ENCODE results near the gene MAPK4.
"Not testable (repeated sequence)": the region's sequence is repeated elsewhere in the genome, so short reads cannot be mapped to it uniquely, and the experiment has no call there.

The MAPK4 gene

DNA sequence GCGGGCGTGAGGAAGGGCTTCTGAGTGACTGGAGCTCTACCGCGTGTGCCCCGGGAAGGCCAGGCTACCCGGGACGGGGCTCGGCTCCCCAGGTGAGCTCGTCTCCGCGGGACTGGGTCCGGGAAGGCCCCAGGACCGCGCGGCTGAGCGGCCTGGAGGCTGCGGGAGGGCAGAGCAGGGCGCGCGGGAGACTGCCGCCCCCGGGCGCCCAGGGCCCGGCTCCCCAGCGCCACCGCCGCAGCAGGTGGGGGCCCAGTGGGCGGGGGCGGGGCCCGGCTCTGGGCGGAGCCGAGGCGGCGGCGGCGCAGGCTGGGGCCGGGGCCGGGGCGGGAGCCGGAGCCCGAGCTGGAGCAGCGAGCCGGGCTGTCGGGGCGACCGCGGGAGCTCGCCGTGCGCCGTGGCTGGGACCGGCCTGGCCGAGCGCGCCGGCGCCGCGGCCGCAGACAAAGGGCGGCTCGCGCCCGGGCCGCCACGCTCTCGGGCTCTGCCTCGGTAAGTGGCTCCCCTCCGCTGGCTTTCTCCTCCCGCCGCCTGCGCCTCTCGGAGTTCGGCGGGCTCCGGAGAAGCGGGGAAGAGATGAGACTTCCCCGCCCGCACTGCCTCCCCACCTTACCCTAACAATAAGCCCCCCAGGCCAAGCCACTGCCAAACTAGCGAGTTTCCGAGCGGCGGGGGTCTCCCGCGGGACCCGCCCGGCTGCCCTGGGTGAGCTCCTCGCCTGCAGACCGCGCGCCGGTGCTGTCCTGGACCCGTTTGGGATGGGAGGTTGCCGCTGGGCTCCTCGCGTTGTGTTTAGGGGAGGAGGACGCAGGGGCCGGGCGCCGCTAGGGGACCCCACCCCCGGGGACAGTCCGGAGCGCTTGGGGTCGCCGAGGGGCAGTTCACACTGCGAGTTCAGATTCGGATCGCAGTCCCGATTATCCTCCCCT is at the start of gene MAPK4:
MAPK4 (plus strand) TSS at position 336 of the 929 bp plus-strand sequence. CDS start 103,872 bp downstream, outside the sequence.
- peak in 6 of 14 donors; percentile 13 to 66 (median 40) for DNase-seq

- DNase-seq, result not testable (repeated sequence)
Measured at GRCh38 chr18:50517277-50517676, 42.6 kb upstream of the MAPK4 start.

GRCh38 chr18:50518787-50519546 is 40.9 kb upstream of the MAPK4 start:
- no peak for DNase-seq

DNA sequence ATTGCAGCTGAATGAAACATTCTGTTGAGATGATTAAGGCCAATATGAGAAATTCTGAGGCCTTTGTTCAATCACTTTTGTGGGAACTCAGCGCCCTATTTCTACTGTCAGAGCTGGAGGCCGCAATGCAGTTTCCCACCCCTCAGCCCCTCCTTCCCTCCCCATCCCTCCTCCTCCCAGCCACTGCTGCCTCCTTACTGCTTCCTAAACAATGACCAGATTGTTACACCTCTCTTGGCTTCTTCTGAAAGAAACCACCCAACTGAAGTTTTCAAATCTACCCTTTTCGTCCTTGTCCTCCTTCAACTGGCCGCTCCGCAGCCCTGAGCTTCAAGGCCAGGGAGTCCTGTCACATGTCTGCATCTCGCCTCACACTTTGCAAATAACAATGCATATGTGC is 36.7 kb upstream of the MAPK4 start:
- peak in 1 of 14 donors; percentile 37 for DNase-seq

DNA sequence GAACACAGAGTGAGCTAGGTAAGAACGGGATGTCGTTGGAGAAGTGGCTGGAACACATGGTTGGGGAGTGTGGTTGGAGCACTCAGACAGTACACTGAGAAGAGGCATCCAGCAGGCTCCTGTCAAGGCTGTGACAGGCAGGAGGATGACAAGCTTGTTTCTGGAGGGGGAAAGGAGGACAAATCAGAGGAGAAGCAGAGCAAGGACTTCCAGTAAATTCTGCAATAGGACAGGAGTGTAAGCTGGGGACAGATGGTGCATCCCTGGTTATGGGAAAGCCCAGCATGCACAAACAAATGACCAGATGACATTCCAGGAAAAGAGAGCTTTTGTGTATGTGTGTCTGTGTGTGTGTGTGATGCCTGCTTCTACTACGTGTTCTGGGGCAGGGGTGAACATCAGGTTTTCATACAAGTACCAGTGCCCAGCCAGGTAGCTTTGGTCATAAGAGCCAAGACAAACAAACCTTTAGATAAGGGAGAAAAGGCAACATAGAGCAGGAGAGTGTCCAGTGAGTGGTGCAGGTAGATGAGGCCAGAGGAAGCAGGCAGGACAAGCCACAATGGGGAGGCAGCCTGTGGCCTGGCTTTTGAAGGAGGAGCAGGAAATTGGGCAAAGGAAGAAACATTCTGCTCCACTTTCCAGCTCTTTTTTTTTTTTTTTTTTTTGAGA is 32.1 kb upstream of the MAPK4 start:
- DNase-seq, result peak in 1 of 14 donors; percentile 83

DNA sequence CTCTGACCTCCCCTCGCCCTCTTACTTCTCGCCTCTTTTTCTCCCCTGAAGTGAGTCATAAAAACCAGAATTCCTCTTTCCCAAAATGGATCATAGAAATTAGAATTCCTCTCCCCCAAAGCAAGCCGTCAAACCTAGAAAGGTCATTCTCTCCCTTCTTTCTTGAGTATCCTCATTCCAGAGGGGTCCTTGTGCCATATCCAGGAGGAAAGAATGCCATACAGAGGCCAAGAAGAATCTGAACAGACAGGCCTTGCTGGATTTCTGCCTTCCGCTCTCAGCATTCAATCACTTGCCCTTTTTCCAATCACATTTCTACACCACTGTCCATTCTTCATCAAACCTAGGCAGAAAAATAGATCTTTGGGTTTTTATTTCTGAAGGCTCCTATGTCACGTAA is 31.1 kb upstream of the MAPK4 start:
- DNase-seq, result no peak

DNA sequence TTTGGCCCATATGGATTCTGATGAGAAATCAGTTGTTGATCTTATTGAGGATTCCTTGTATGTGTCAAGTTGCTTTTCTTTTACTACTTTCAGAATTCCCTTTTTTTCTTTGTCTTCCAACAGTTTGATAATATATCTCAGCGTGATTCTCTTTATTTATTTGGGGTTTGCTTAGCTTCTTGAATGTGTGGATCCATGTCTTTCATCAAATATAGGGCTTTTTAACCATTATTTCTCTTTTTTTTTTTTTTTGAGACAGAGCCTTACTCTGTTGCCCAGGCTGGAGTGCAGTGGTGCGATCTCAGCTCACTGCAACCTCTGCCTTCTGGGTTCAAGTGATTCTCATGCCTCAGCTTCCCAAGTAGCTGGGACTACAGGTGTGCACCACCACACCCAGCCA is 26.1 kb upstream of the MAPK4 start:
- not testable (repeated sequence) for DNase-seq

DNA sequence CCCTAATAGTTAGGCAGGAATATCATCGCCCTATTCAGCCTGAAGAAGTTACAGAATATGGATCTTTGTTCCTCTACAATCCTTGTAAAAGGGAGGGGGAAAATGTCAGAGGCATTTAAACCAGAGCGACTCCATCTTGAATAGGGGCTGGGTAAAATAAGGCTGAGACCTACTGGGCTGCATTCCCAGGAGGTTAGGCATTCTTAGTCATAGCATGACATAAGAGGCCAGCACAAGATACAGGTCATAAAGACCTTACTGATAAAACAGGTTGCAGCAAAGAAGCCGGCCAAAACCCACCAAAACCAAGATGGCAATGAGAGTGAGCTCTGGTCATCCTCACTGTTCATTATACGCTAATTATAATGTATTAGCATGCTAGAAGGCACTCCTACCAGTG is 15.4 kb upstream of the MAPK4 start:
- DNase-seq, result not testable (repeated sequence)

- no peak for DNase-seq
Measured at GRCh38 chr18:50545936-50546335, 14.0 kb upstream of the MAPK4 start.

- no peak for DNase-seq
Measured at GRCh38 chr18:50548160-50548559, 11.7 kb upstream of the MAPK4 start.

DNA sequence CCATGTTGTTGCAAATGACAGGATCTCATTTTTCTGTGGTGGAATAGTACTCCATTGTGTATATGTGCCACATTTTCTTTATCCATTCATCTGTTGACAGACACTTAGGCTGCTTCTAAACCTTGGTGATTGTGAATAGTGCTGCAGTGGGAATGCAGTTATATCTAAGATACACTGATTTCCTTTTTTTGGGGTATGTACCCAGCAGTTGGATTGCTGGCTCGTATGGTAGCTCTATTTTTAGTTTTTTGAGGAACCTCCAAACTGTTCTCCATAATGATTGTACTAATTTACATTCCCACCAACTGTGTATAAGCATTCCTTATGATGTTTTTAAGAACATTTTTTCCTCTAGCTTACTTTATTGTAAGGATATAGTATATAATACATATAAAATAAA is 8.2 kb upstream of the MAPK4 start:
- not testable (repeated sequence) for DNase-seq

DNA sequence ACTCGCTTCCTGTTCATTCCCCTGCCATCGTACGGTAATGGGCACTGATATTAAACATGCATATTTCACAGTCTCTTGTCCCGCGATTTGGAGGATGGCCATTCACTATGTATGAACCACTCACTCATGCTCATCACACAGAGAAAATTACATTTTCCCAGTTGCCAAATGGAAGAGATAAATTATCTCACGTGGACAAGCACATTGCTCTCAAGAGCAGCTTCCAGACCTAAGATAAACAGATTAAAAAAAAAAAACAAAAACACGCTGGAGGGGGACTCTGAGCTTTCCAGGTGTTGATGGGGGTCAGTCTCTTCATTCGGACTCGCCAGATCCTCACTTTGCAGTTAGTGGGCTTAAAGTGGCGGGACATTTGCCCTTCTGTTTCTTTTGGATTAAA is 1.7 kb upstream of the MAPK4 start:
- no peak for DNase-seq

DNA sequence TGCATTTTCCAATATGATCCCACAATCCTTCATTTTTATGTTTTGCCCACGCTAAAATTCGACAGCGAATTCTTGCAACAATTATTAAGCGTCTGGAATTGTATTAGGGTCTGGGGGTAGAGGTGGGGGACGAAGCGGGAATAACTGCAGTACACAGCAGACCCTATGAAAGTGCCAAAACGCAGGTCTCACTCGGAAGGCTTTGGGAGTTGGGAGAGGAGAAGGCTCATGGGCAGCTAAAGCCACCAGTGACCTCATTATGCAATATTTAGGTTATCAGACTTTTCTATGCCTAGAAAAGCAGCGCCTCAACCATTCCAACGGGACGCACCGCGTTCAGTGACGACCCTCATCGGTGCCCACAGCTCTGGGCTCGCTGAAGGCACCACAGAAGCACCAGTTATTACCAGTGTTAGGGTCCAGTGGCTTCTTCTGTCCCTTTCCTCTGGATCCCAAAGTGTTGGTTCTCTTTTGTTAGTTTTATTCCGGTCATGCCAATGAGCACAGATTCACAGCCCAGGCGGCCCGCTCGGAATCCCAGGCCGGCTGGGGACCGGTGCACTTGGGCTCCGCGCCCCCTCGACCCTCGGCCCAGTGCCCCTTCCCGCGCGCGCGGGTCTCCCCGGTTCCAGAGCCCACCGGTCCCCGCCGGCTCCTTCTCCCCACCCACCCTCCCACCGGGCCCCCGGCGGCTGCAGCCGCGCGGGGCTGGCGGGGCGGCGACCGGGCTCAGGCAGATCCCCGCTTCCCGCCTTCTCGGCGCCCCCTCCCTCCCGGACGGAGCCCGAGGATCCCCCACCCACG is 737 bp upstream of the MAPK4 start:
- peak in 1 of 14 donors; percentile 58 for DNase-seq

- DNase-seq, result peak in 2 of 14 donors; percentile 17 to 30
Measured at GRCh38 chr18:50560681-50561629, 1.1 kb downstream of the MAPK4 start.

DNA sequence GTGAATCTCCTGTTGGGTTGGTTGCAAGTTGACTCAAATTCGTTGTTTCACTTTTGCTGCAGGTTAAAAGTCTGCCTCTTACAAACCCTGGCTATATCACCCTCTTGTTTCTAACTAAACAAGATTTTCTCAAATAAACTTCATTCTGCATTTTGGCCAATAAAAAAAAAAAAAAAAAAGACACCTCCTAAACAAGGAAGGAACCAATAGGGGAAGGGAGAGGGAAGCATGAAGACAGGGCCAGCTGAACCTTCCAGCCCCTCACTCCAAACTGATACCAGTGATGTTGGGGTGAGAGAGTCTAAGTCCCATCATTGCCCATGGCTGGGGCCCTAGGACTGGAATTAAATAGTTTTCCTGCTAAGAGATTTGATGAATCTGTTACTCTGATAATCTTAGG is 2.4 kb downstream of the MAPK4 start:
- DNase-seq, result not testable (repeated sequence)

DNA sequence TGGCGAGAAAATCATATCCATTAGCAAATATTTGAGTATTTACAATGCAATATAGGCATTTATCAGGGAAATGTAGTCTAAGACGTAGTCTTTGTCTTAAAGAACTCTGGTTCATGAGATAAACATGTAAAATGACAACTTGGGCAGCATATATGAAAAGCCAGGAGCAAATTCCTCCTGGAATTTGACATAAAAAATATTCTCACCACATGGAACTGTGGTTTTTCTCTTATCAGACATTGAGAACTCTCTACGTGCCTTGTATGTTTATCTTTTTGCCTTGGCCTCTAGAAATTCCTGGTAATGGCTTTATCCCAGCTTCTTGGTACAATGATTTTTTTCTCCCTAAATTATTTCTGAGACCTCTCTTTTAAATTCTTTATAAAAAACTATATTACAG is 2.8 kb downstream of the MAPK4 start:
- DNase-seq, result no peak

DNA sequence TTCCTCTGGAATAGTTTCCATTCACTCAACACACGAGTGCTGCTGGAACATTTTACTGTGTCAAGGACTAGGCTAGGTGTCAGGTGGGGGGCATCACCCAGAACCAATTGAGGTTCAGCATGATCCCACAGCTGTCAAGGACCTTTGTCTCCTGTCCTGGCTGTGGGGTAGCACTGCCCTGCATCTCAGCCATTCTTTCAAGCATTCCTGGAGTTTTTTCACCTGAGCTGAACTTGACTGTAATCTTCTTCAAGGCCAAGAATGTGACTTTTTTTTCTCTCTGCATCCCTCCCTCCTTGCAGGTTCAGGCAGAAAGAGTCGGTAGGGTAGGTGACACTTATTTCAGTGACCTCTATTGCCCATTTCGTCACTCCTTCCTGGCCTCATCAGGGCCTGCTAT is 3.5 kb downstream of the MAPK4 start:
- no peak for DNase-seq

DNA sequence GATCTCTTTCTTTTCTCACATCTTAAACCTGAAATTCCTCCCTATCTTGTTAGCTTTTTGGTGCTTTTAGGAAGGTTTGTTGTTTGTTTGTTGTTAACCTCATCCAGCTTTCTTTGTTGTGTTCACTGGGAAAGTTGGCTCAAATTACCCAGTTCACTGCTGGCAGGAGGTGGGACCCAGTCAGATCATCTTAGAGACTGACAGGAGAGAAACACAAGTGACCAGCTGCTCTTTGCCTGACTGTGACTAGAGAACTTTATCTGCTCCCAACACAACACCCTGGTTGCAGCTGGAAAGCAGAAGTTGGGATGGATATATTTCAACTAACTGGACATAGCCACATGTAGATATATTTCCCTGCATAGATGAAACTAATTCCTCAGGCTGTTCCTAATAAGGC is 10.0 kb downstream of the MAPK4 start:
- no peak for DNase-seq

DNA sequence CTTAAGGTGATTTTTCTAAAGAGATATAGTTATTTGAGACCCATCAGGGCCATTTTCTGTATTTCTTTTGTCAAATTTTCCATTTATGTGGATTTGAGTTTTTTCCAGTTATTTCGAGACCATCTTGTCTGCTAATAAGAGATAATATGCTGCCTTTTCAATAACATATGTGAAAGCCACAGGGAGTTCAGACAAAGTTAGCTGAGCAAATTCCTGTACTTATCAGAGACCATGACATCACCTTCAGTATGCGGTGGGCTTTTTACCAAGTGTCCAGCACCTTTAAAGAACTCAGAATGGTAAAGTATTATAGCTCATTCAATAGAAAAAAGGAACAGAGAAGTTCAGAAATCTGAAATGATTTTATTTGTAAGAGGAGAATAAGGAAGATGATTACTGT is 11.7 kb downstream of the MAPK4 start:
- no peak for DNase-seq

DNA sequence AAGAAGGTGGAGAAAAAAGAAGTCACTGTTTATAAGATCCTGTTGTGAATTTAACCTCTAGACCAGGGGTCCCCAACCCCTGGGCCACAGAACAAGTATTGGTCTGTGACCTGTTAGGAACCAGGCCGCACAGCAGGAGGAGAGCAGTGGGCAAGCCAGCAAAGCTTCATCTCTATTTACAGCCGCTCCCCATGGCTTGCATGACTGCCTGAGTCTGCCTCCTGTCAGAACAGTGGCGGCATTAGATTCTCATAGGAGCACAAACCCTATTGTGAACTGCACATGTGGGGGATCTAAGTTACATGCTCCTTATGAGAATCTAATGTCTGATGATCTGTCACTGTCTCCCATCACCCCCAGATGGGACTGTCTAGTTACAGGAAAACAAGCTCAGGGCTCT is 13.3 kb downstream of the MAPK4 start:
- DNase-seq, result peak in 1 of 14 donors; percentile 34

DNA sequence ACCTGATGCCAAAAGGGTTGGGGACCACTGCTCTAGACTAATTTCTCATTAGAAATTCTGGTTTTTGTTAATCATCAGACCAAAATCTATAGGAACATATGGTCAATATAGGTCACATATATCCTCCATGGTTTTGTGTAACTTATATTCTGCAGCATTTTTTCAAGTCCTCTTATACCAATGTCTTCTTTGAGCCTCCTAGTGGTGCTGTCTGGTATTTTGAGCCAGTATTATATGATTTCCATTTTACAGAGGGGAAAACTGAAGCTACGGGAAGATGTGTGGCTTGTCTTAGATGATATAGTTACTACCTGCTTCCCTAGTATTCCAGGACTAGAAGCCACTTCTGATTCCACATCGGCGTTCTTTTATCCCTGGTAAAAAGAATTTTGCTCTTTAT is 13.8 kb downstream of the MAPK4 start:
- no peak for DNase-seq
